ENCODE results near the gene GNAT1.

Gene GNAT1

DNA sequence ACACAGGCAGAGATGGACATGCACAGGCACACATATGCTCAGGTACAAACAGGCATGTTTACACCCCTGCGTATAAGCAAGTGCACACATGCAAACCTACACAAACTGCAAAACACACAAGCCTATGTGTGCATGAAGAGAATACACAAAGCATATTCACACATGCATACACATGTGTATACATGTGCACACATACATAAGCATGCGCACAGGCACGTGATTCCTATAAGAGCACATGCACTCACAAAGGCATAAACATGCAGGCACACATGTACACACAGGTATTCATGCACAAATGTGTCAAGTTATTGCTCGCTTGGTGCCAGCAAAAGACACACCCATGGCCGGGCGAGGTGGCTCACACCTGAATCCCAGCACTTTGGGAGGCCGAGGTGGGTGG lies 1.4 kb upstream of the GNAT1 start:
- H3K27ac ChIP-seq: no peak overlapping the region
- no peak for TF ChIP-seq CTCF (IDR thresholded peaks at IDR 0.05)
- H3K4me1 ChIP-seq: peaks cover 2% of the 10 kb centered on the region
- no peaks in the 10 kb centered on the region for H3K36me3 ChIP-seq (ENCODE audit: control insufficient read depth, insufficient read depth, low read length)
- H3K4me2 ChIP-seq (ENCODE audit: low read length): no peak overlapping the region
- peaks cover 8% of the 10 kb centered on the region for H3K27me3 ChIP-seq (ENCODE audit: control insufficient read depth, insufficient read depth, low read length)
- no peaks in the 10 kb centered on the region for H3K79me2 ChIP-seq
- H3K9me3 ChIP-seq (ENCODE audit: control insufficient read depth, low read length): no peaks in the 10 kb centered on the region
- no peak overlapping the region for H3K9ac ChIP-seq
- H2AFZ ChIP-seq: no peak overlapping the region
- no peak overlapping the region for H3K4me3 ChIP-seq (ENCODE audit: low read depth, low read length)

DNA sequence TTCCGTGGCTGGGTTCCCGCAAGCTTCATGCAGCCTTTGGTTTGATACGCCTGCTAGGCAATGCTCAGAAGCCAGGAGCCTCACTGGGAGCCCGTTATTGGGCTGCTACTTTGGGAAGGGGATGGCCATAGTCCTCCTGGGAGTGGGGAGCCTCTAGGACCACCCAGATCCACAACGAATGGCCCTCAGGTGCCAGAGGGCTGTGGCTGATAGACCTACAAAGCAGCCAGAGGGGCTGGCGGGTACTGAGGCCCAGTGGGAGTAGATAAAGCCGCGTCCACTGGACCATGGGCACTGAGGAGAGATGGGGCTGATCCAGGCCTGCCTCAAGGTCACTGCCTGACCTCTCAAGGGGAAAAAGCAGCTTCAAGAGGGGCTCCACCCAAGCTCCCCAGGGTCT lies 714 bp downstream of the GNAT1 start:
- Histone ChIP-seq H3K27me3 (ENCODE audit: control insufficient read depth, insufficient read depth, low read length) (peaks cover 8% of the 10 kb centered on the region), H3K36me3 (ENCODE audit: control insufficient read depth, insufficient read depth, low read length) (no peaks in the 10 kb centered on the region), H2AFZ (no peak overlapping the region), H3K9ac (no peak overlapping the region), H3K4me1 (peaks cover 2% of the 10 kb centered on the region), H3K4me3 (ENCODE audit: low read depth, low read length) (no peak overlapping the region), H3K27ac (no peak overlapping the region), H3K4me2 (ENCODE audit: low read length) (no peak overlapping the region), H3K9me3 (ENCODE audit: control insufficient read depth, low read length) (no peaks in the 10 kb centered on the region), H3K79me2 (no peaks in the 10 kb centered on the region)
- no peak for TF ChIP-seq CTCF (IDR thresholded peaks at IDR 0.05)

DNA sequence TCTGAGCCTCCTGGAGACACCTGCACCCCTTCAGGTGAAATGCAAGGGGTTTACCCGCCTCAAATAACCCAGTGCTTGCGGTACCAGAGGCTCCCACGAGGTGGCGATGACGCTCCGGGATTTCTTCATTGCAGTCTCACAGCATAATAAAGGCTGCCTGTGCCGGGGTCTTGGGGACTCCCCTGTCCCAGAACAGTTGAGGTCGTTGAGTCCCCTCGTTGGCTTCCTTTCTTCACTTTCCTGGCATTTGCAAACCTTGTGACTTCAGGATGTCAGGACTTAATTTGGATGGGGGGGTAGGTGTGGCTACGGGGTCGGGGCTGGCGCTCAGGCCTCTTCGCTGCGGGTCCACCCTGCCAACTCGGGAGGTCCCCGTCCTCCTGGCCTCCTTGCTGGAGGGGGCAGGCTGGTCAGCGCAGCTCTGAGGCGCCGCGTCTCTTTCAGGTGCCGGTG lies 1.3 kb downstream of the GNAT1 start:
- no peak overlapping the region for H2AFZ ChIP-seq
- H3K4me3 ChIP-seq (ENCODE audit: low read depth, low read length): no peak overlapping the region
- no peaks in the 10 kb centered on the region for H3K9me3 ChIP-seq (ENCODE audit: control insufficient read depth, low read length)
- peaks cover 8% of the 10 kb centered on the region for H3K27me3 ChIP-seq (ENCODE audit: control insufficient read depth, insufficient read depth, low read length)
- H3K4me1 ChIP-seq: peaks cover 2% of the 10 kb centered on the region
- H3K4me2 ChIP-seq (ENCODE audit: low read length): no peak overlapping the region
- H3K9ac ChIP-seq: no peak overlapping the region
- H3K27ac ChIP-seq: no peak overlapping the region
- no peaks in the 10 kb centered on the region for H3K79me2 ChIP-seq
- H3K36me3 ChIP-seq (ENCODE audit: control insufficient read depth, insufficient read depth, low read length): no peaks in the 10 kb centered on the region
- TF ChIP-seq CTCF (IDR thresholded peaks at IDR 0.05): peak; percentile 96

DNA sequence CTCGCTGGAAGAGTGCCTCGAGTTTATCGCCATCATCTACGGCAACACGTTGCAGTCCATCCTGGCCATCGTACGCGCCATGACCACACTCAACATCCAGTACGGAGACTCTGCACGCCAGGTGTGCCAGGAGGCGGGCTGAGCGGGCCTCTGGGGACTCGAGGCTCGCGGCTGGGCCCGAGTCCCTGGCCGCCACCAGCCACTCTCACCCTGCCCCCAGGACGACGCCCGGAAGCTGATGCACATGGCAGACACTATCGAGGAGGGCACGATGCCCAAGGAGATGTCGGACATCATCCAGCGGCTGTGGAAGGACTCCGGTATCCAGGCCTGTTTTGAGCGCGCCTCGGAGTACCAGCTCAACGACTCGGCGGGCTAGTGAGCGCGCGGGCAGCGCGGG lies 1.9 kb downstream of the GNAT1 start:
- Histone ChIP-seq H3K4me1 (peaks cover 2% of the 10 kb centered on the region), H3K9ac (no peak overlapping the region), H3K9me3 (ENCODE audit: control insufficient read depth, low read length) (no peaks in the 10 kb centered on the region), H3K36me3 (ENCODE audit: control insufficient read depth, insufficient read depth, low read length) (no peaks in the 10 kb centered on the region), H3K4me3 (ENCODE audit: low read depth, low read length) (no peak overlapping the region), H3K4me2 (ENCODE audit: low read length) (no peak overlapping the region), H3K79me2 (no peaks in the 10 kb centered on the region), H2AFZ (no peak overlapping the region), H3K27ac (no peak overlapping the region), H3K27me3 (ENCODE audit: control insufficient read depth, insufficient read depth, low read length) (peaks cover 8% of the 10 kb centered on the region)
- TF ChIP-seq CTCF (IDR thresholded peaks at IDR 0.05): no peak

GRCh38 chr3:50193746-50194127 lies 2.3 kb downstream of the GNAT1 start:
- Histone ChIP-seq H3K4me3 (ENCODE audit: low read depth, low read length) (no peak overlapping the region), H3K27ac (no peak overlapping the region), H2AFZ (no peak overlapping the region), H3K27me3 (ENCODE audit: control insufficient read depth, insufficient read depth, low read length) (peaks cover 8% of the 10 kb centered on the region), H3K4me1 (peaks cover 2% of the 10 kb centered on the region), H3K9me3 (ENCODE audit: control insufficient read depth, low read length) (no peaks in the 10 kb centered on the region), H3K79me2 (no peaks in the 10 kb centered on the region), H3K9ac (no peak overlapping the region), H3K4me2 (ENCODE audit: low read length) (no peak overlapping the region), H3K36me3 (ENCODE audit: control insufficient read depth, insufficient read depth, low read length) (no peaks in the 10 kb centered on the region)
- no peak for TF ChIP-seq CTCF (IDR thresholded peaks at IDR 0.05)

All from parathyroid adenoma (tissue), 2 donors.